Testis (tissue), 3 donors: ENCODE data around the gene NAA16. TPM values are rescaled to one million over a fixed set of nuclear protein-coding genes. Genes with fewer than 3 reads are reported as not detected.

Experiments
- DNase-seq: peaks from one replicate; pipeline ENCODE4 v3.0.0-alpha.2; 2019
- H3K27ac ChIP-seq, 2 donors: fragments of 200-600 bp; sonication (generic); one replicate each; pipeline ENCODE4 v1.5.1; 2019
- H3K27me3 ChIP-seq: fragments of 200-600 bp; sonication (generic); one replicate; pipeline ENCODE4 v1.5.1; 2019
- H3K36me3 ChIP-seq: fragments of 200-600 bp; sonication (generic); one replicate; pipeline ENCODE4 v1.5.1; 2017; ENCODE audit warnings: low read depth; ENCODE audit errors: missing control alignments
- H3K4me1 ChIP-seq: fragments of 200-600 bp; sonication (generic); one replicate; pipeline ENCODE4 v1.5.1; 2019
- H3K4me3 ChIP-seq, 2 donors: fragments of 200-600 bp; sonication (generic); one replicate each; pipeline ENCODE4 v1.5.1; 2017 to 2019
- H3K9me3 ChIP-seq: fragments of 200-600 bp; sonication (generic); one replicate; pipeline ENCODE4 v1.5.1; 2017
- CTCF ChIP-seq, 3 experiments: fragments of 450-650 bp in 2 of 3; fragments of 200-600 bp in 1 of 3; sonication (generic) in 1 of 3; IDR thresholded peaks; one replicate each; pipeline ENCODE4 v1.5.1; 2016 to 2019; ENCODE audit warnings: antibody characterized with exemption in 3 of 3, mild to moderate bottlenecking in 2 of 3, moderate library complexity in 1 of 3
- POLR2A ChIP-seq: fragments of 450-650 bp; IDR thresholded peaks from one replicate; pipeline ENCODE4 v1.6.1; 2017; ENCODE audit warnings: antibody characterized with exemption, mild to moderate bottlenecking, moderate library complexity
- WGBS, 2 donors: methylation state at CpG; one replicate each; pipeline ENCODE4 v1.1.5; 2018; 5-methylcytosine and 5-hydroxymethylcytosine counted together
- intact Hi-C: fragments of 100-400 bp; cut with DNase I; formaldehyde crosslinking; loops from one replicate; pipeline ENCODE4 v1.15.1; 2023; ENCODE audit warnings: low total_unique reads
- polyA plus RNA-seq: library from polyadenylated mRNA; stranded (reverse); fragments of 350-450 nt; fragmentation: Illumina TruSeq; extraction: RNeasy Lipid Tissue Mini Kit (QIAGEN cat#74804); gene quantifications from one replicate; pipeline ENCODE4 v1.2.3, GENCODE V29; 2014; ENCODE audit warnings: low read depth, low replicate concordance; ENCODE audit not compliant: insufficient read depth
- total RNA-seq, 2 donors: library from RNA; depleted of rRNA; stranded (reverse); fragments of >200 nt; gene quantifications; one replicate each; pipeline ENCODE4 v1.2.3, GENCODE V29; 2016

The NAA16 gene
- total and polyA plus RNA-seq, 3 donors from 2014 or later, result 18.5 to 38.0 (median 33.1) TPM

GRCh38 chr13:41356786-41357185 is 45.7 kb downstream of the NAA16 start:
- H3K4me1 ChIP-seq, result no peaks in the 10 kb centered on the region
- WGBS, 2 donors, result 86 to 95% methylated on average over 6 of the region's 6 CpGs
- no peak for DNase-seq
- TF ChIP-seq CTCF (IDR thresholded peaks at IDR 0.05) (no peak), POLR2A (no peak)
- no peak overlapping the region for H3K4me3 ChIP-seq
- H3K9me3 ChIP-seq, result no peaks in the 10 kb centered on the region
- no peaks in the 10 kb centered on the region for H3K36me3 ChIP-seq
- intact Hi-C loops, result no loop called here
- H3K27ac ChIP-seq, result no peak overlapping the region
- no peaks in the 10 kb centered on the region for H3K27me3 ChIP-seq

- no peaks in the 10 kb centered on the region for H3K27me3 ChIP-seq
- TF ChIP-seq CTCF (IDR thresholded peaks at IDR 0.05), result no peak
- no peak for TF ChIP-seq POLR2A
- DNase-seq, result no peak
- H3K4me3 ChIP-seq, result no peak overlapping the region
- no peaks in the 10 kb centered on the region for H3K36me3 ChIP-seq
- H3K27ac ChIP-seq, result no peak overlapping the region
- no peaks in the 10 kb centered on the region for H3K9me3 ChIP-seq
- intact Hi-C loops, result no loop called here
- WGBS, 2 donors, result 59 to 63% methylated on average over 5 of the region's 5 CpGs
- H3K4me1 ChIP-seq, result no peaks in the 10 kb centered on the region
Measured at GRCh38 chr13:41361491-41361890, 50.4 kb downstream of the NAA16 start.

GRCh38 chr13:41364043-41364442 is 53.0 kb downstream of the NAA16 start:
- WGBS, 2 donors, result 95 to 96% methylated on average over 2 of the region's 2 CpGs
- intact Hi-C loops, result no loop called here
- Histone ChIP-seq H3K36me3 (no peaks in the 10 kb centered on the region), H3K4me3 (no peak overlapping the region), H3K27me3 (no peaks in the 10 kb centered on the region), H3K9me3 (no peaks in the 10 kb centered on the region), H3K27ac (no peak overlapping the region), H3K4me1 (no peaks in the 10 kb centered on the region)
- TF ChIP-seq CTCF (IDR thresholded peaks at IDR 0.05) (no peak), POLR2A (no peak)
- no peak for DNase-seq

- Histone ChIP-seq H3K4me3 (no peak overlapping the region), H3K27ac (no peak overlapping the region), H3K4me1 (no peaks in the 10 kb centered on the region), H3K9me3 (no peaks in the 10 kb centered on the region), H3K36me3 (no peaks in the 10 kb centered on the region), H3K27me3 (no peaks in the 10 kb centered on the region)
- DNase-seq, result no peak
- intact Hi-C loops, result no loop called here
- WGBS, 2 donors, result 96 to 97% methylated on average over 2 of the region's 2 CpGs
- TF ChIP-seq POLR2A (no peak), CTCF (IDR thresholded peaks at IDR 0.05) (no peak)
Measured at GRCh38 chr13:41365631-41366030, 54.6 kb downstream of the NAA16 start.

DNA sequence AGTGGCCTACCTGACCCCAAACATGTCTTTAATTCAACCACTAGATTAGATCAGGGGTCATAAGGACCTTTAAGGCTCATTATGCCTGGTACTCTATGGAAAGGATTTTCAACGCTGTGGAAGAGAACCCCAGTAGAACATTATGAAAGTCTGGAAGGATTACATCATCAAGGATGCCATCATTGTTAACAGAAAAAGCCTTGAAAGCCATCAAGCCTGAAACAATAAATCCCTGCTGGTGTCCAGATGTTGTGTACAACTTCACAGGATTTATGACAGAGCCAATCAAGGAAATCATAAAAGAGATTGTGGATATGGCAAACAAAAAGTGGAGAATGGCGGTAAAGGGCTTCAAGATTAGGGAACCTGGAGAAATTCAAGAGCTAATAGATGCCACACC is 59.7 kb downstream of the NAA16 start:
- no peak for DNase-seq
- Histone ChIP-seq H3K27me3 (no peaks in the 10 kb centered on the region), H3K9me3 (no peaks in the 10 kb centered on the region), H3K36me3 (no peaks in the 10 kb centered on the region), H3K27ac (no peak overlapping the region), H3K4me3 (no peak overlapping the region), H3K4me1 (no peaks in the 10 kb centered on the region)
- WGBS, 2 donors, result 92 to 100% methylated on average over 2 of the region's 2 CpGs
- intact Hi-C loops, result no loop called here
- no peak for TF ChIP-seq CTCF (IDR thresholded peaks at IDR 0.05)
- no peak for TF ChIP-seq POLR2A
